Activated naive CD8-positive, alpha-beta T cell (primary cell): Measurements from ENCODE around the gene ANKRD7.
A peak's percentile ranks its signal among the peaks of the same experiment; 100 is the strongest.

ENCODE experiments used
- H3K27ac Mint-ChIP-seq: one replicate; pipeline ENCODE4 v1.8.0; 2021; ENCODE audit warnings: mixed read lengths
- H3K27me3 Mint-ChIP-seq: one replicate; pipeline ENCODE4 v1.8.0; 2021; ENCODE audit warnings: mixed read lengths
- H3K36me3 Mint-ChIP-seq: one replicate; pipeline ENCODE4 v1.8.0; 2021; ENCODE audit warnings: mixed read lengths
- H3K4me1 Mint-ChIP-seq: one replicate; pipeline ENCODE4 v1.8.0; 2021; ENCODE audit warnings: low read depth, mixed read lengths
- H3K4me3 Mint-ChIP-seq: one replicate; pipeline ENCODE4 v1.8.0; 2021; ENCODE audit warnings: mild to moderate bottlenecking, mixed read lengths
- H3K9me3 Mint-ChIP-seq: one replicate; pipeline ENCODE4 v1.8.0; 2021; ENCODE audit warnings: low read depth, mixed read lengths

Gene ANKRD7

DNA sequence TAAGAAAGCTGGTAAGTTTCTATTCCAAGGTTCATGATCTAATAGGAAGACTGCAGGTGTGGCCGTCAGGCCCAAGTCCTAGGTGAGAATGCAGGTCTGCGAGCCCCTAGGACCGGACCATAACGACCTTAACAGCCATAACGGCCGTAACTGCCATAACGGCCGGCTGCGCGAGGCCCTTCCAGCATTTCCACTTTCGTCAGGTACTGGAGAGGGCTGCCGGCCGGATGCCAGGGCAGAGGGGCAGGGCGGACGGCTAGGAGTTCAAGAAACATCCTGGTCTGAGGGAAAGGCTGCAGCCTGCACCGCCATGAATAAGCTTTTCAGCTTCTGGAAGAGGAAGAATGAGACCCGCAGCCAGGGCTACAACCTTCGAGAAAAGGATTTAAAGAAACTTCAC is at the start of gene ANKRD7:
ANKRD7 (plus strand) TSS at position 184 of the 400 bp plus-strand sequence; CDS start at position 311, 127 bp downstream.
- Mint-ChIP-seq H3K4me3 (no peak within 1 kb of the TSS), H3K9me3 (no peaks in the 10 kb centered on the region), H3K27me3 (peaks cover 4% of the 10 kb centered on the region), H3K4me1 (no peaks in the 10 kb centered on the region), H3K36me3 (no peaks in the 10 kb centered on the region), H3K27ac (no peak within 1 kb of the TSS)

GRCh38 chr7:118175740-118176139 is 48.8 kb upstream of the ANKRD7 start:
- no peak overlapping the region for H3K4me3 Mint-ChIP-seq

DNA sequence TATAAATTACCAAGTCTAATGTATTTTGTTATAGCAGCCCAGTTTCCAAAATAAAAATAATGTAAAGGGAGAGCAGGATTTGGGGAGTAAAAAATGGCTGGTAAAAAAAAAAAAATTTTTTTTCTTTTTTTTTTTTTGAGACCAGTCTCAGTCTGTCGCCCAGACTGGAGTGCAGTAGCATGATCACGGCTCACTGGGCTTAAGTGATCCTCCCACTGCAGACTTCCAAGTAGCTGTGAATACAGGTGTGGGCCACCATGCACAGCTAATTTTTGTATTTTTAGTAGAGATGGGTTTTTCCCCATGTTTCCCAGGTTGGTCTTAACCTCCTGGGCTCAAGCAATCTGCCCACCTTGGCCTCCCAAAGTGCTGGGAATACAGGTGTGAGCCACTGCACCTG is 45.3 kb upstream of the ANKRD7 start:
- H3K9me3 Mint-ChIP-seq = no peaks in the 10 kb centered on the region
- no peak overlapping the region for H3K27ac Mint-ChIP-seq
- H3K4me3 Mint-ChIP-seq = no peak overlapping the region
- peaks cover 4% of the 10 kb centered on the region for H3K36me3 Mint-ChIP-seq
- H3K4me1 Mint-ChIP-seq = peaks cover 18% of the 10 kb centered on the region
- no peaks in the 10 kb centered on the region for H3K27me3 Mint-ChIP-seq

More at GRCh38 chr7:118175740-118176139, 48.8 kb upstream of the ANKRD7 start:
- H3K27ac Mint-ChIP-seq = no peak overlapping the region
- no peaks in the 10 kb centered on the region for H3K9me3 Mint-ChIP-seq
- H3K4me1 Mint-ChIP-seq = no peaks in the 10 kb centered on the region
- H3K36me3 Mint-ChIP-seq = peaks cover 2% of the 10 kb centered on the region
- peaks cover 4% of the 10 kb centered on the region for H3K27me3 Mint-ChIP-seq

GRCh38 chr7:118182593-118183427 is 41.7 kb upstream of the ANKRD7 start:
- Mint-ChIP-seq H3K4me3 (peak overlapping the region; percentile 100), H3K36me3 (peaks cover 11% of the 10 kb centered on the region), H3K27me3 (no peaks in the 10 kb centered on the region), H3K4me1 (peaks cover 48% of the 10 kb centered on the region), H3K27ac (peak overlapping the region; percentile 100), H3K9me3 (no peaks in the 10 kb centered on the region)

- no peaks in the 10 kb centered on the region for H3K9me3 Mint-ChIP-seq
- H3K4me3 Mint-ChIP-seq = peak overlapping the region; percentile 100
- peaks cover 49% of the 10 kb centered on the region for H3K4me1 Mint-ChIP-seq
- peaks cover 11% of the 10 kb centered on the region for H3K36me3 Mint-ChIP-seq
- H3K27ac Mint-ChIP-seq = peak overlapping the region; percentile 100
- H3K27me3 Mint-ChIP-seq = no peaks in the 10 kb centered on the region
Observed at GRCh38 chr7:118183428-118183785, 41.1 kb upstream of the ANKRD7 start.

GRCh38 chr7:118183786-118184564 is 40.5 kb upstream of the ANKRD7 start, which contains the start of gene LSM8:
TSS of gene LSM8 (plus strand) at chr7:118184164. CDS start at chr7:118184224, 60 bp downstream.
- H3K27ac Mint-ChIP-seq = peak within 1 kb of the TSS; percentile 100
- no peaks in the 10 kb centered on the region for H3K27me3 Mint-ChIP-seq
- peak within 1 kb of the TSS; percentile 100 for H3K4me3 Mint-ChIP-seq
- H3K36me3 Mint-ChIP-seq = peaks cover 9% of the 10 kb centered on the region
- H3K9me3 Mint-ChIP-seq = no peaks in the 10 kb centered on the region
- H3K4me1 Mint-ChIP-seq = peaks cover 49% of the 10 kb centered on the region

DNA sequence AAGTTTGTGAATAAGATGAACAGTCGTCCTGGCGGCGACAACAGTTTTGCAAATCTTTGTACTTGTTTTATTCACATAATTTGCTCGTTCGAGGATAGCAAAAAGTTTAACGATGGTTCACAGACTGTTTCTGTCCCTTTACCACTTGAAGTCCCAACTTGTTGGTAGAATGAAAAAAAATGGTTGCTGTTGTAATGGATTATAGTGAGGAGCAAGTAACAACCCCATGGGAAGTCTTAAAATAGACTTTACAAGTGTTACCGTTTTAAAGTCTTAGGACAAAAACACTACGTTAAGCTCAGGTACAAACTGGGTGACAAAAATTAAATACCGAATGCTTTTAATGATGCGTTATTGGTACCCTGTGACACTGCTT is 40.0 kb upstream of the ANKRD7 start:
- H3K4me1 Mint-ChIP-seq = peaks cover 49% of the 10 kb centered on the region
- H3K9me3 Mint-ChIP-seq = no peaks in the 10 kb centered on the region
- H3K27ac Mint-ChIP-seq = peak overlapping the region; percentile 100
- H3K4me3 Mint-ChIP-seq = peak overlapping the region; percentile 100
- peaks cover 9% of the 10 kb centered on the region for H3K36me3 Mint-ChIP-seq
- no peaks in the 10 kb centered on the region for H3K27me3 Mint-ChIP-seq

- Mint-ChIP-seq H3K36me3 (peaks cover 9% of the 10 kb centered on the region), H3K27ac (peak overlapping the region; percentile 100), H3K4me3 (peak overlapping the region; percentile 100), H3K27me3 (no peaks in the 10 kb centered on the region), H3K9me3 (no peaks in the 10 kb centered on the region), H3K4me1 (peaks cover 52% of the 10 kb centered on the region)
Observed at GRCh38 chr7:118185163-118185860, 39.2 kb upstream of the ANKRD7 start.

DNA sequence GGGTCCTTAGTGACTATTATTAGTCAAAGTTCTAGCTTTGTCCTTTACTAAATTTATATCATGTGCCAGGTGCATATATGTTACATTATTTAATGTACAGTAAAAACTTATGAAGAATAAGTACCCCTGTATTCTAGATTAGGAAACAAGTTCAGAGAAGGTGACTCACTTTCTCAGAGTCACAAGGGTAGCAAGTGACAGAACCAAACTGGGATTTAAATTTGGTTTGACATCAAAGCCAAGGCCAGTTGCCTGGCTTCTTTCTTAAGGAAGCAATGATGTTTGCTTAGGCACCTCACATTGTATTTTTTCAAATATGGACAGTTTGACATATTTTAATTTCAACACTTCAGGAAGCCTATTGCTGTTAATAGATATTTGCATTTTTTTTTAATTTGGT is 38.0 kb upstream of the ANKRD7 start:
- H3K27ac Mint-ChIP-seq = peak overlapping the region; percentile 46
- no peaks in the 10 kb centered on the region for H3K9me3 Mint-ChIP-seq
- H3K4me1 Mint-ChIP-seq = peaks cover 54% of the 10 kb centered on the region
- peak overlapping the region; percentile 100 for H3K4me3 Mint-ChIP-seq
- no peaks in the 10 kb centered on the region for H3K27me3 Mint-ChIP-seq
- peaks cover 9% of the 10 kb centered on the region for H3K36me3 Mint-ChIP-seq

DNA sequence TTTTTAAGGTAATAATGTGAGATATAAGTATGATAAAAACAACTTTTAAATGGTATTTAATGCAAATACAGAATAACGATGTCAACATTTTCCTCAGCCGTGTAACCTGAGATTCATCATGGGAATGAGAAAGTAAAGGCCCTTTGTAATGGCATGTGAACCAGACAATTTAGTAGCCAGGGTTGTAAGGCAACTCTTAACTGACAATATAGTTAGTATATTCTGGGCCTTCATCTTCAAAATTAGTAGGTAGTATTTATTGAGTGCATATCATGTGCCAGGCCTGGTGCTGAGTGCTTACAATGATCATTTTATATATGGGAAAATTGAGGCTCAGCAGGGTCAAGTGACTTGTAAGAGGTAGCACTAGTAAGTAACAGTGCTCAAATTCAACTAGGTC is 29.9 kb upstream of the ANKRD7 start:
- H3K9me3 Mint-ChIP-seq = no peaks in the 10 kb centered on the region
- H3K27me3 Mint-ChIP-seq = no peaks in the 10 kb centered on the region
- no peak overlapping the region for H3K4me3 Mint-ChIP-seq
- H3K27ac Mint-ChIP-seq = no peak overlapping the region
- peaks cover 10% of the 10 kb centered on the region for H3K4me1 Mint-ChIP-seq
- H3K36me3 Mint-ChIP-seq = peaks cover 2% of the 10 kb centered on the region

DNA sequence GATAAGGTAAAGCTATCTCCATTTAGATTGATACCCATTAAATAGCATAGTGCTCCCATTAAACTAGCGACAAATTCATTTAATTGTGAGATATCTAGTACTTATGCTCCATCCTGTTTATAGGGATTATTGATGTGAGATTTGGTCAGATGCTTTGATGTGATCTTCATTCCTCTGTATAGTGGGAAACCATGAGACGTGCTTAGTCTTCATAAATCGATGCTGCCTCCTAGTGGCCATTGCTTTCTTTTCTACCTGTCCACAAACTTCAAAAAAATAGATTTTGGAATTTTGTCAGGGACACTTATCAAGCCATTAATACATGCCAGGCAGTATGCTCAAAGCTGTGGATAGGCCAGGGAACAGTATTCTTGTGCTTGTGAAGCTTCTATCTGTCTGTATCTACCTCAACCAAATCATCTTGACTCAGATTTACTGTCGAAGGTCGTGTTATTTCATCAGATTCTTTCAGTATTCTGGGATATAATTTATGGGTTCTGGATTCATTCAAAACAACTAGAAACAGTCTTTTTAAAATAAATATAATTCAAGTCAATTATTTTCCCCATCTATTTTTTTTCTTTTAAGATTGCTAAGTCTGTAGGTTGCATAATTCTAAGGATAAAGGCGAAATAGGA is 28.5 kb upstream of the ANKRD7 start:
- H3K27me3 Mint-ChIP-seq = no peaks in the 10 kb centered on the region
- peaks cover 7% of the 10 kb centered on the region for H3K4me1 Mint-ChIP-seq
- H3K27ac Mint-ChIP-seq = no peak overlapping the region
- no peak overlapping the region for H3K4me3 Mint-ChIP-seq
- peaks cover 2% of the 10 kb centered on the region for H3K36me3 Mint-ChIP-seq
- H3K9me3 Mint-ChIP-seq = no peaks in the 10 kb centered on the region

- no peak overlapping the region for H3K4me3 Mint-ChIP-seq
- no peaks in the 10 kb centered on the region for H3K27me3 Mint-ChIP-seq
- H3K4me1 Mint-ChIP-seq = no peaks in the 10 kb centered on the region
- H3K27ac Mint-ChIP-seq = no peak overlapping the region
- no peaks in the 10 kb centered on the region for H3K9me3 Mint-ChIP-seq
- H3K36me3 Mint-ChIP-seq = no peaks in the 10 kb centered on the region
Observed at GRCh38 chr7:118202061-118202460, 22.4 kb upstream of the ANKRD7 start.

DNA sequence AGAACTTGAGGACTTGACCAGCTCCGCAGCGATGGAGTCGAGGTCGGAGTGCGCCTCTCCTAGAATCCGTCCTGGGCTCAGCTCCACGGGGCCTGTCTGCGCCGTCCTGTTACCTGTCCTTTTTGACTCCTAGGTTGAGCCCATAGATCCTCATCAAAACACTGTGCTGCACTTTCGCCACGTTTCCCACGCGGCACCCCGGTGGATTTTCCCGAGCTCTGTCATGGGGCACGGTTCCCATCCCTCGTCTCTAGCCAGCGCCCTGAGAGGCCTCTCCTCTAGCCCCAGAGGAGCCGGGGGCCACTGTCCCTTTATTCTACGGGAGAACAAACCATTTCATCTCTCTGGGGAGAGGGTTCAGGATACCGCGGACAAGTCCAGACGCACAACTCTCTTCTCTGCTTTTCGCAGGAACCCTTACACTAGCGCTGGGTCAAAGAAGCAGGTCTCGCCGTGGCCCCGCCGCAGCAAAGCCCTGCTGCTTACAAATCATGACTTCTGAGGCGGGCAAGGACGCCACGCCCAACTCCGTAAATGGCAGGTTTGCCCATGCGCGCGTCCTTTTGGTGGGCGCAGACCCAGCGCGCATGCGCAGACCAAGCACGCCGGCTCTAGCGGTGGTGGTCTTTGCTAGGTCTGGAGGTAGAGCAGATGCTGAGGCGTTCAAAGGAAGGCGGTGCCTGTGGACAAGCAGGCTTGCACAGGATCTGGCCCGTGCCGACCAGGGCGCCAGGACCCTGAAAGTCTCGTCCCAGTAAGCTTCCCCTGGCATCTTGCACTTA is 10.3 kb upstream of the ANKRD7 start:
- Mint-ChIP-seq H3K4me1 (peaks cover 14% of the 10 kb centered on the region), H3K9me3 (no peaks in the 10 kb centered on the region), H3K27ac (peak overlapping the region; percentile 69), H3K27me3 (peaks cover 2% of the 10 kb centered on the region), H3K36me3 (no peaks in the 10 kb centered on the region), H3K4me3 (peak overlapping the region; percentile 87)

DNA sequence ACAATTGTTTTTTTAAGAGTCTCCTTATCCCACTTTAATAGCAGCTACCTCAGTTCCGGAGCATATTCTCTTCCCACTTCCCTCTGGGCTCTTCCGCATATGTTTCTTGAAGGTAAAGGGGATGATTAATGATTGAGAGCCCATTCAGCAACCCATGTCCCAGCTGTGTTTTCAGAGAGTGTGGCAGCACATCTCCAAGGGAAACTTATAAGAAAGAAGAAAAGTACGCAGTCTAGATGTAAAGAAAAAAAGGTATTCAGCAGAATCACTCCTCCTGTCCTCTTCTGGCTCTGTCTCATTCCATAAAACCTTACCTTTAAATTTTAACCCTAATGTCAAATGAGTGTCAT is 9.7 kb upstream of the ANKRD7 start:
- H3K4me1 Mint-ChIP-seq = peaks cover 14% of the 10 kb centered on the region
- no peaks in the 10 kb centered on the region for H3K36me3 Mint-ChIP-seq
- peak overlapping the region; percentile 87 for H3K4me3 Mint-ChIP-seq
- no peaks in the 10 kb centered on the region for H3K9me3 Mint-ChIP-seq
- peak overlapping the region; percentile 69 for H3K27ac Mint-ChIP-seq
- peaks cover 2% of the 10 kb centered on the region for H3K27me3 Mint-ChIP-seq
